ENCODE measurements around the gene MVK.

MVK gene

DNA sequence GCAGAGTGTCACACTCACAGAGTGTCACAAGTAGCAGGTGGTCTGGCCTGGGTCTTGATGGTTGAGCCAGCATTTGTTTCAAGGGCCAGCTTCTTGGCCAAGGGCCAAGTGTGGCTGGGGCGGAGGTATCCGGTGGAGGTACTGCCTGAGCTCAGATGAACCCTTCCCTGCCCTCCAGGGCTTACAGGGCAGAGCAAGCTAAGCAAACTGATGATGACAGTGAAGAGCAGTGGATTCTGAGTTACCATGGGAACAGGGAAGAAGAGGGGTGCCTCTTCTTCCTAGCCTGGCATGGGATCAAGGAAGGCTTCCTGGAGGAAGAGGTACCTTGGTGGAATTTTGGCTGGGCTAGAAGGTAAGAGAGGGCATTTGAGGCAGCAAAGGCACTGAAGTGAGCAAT lies 35.7 kb downstream of the MVK start:
- no peak for DNase-seq (ENCODE audit: low spot score)

DNA sequence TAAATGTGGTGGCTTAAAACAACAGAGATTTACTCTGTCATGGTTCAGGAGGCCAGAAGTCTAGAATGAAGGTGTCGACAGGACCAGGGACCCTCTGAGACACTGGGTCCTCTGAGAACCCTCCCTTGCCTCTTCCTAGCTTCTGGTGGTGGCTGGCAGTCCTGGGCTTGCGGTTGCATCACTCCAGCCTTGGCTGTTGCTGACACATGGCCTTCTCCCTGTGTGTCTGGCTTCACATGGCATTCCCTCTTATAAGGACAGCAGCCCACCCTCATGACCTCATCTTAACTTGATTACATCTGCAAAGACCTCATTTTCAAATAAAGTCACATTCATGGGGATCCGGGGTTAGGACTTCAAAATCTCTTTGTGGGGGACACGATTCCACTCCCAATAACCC lies 36.9 kb downstream of the MVK start:
- no peak for DNase-seq (ENCODE audit: low spot score)

DNA sequence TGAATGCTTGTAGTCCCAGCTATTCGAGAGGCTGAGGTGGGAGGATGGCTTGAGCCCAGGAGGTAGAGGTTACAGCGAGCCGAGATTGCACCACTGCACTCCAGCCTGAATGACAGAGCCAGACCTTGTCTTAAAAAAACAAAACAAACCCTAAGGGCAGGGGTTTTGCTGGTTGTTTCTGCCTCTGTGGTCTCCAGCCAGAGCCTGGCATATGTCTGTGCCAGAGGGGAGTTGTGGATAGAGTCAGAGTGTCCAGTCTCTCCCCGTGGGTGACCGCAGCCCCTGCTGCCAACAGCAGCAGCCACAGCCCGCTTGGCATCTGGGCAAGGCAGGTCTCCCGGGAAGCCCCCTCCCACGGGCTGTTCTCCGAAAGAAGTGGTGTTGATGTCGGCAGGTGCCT lies 37.6 kb downstream of the MVK start:
- no peak for DNase-seq (ENCODE audit: low spot score)

DNA sequence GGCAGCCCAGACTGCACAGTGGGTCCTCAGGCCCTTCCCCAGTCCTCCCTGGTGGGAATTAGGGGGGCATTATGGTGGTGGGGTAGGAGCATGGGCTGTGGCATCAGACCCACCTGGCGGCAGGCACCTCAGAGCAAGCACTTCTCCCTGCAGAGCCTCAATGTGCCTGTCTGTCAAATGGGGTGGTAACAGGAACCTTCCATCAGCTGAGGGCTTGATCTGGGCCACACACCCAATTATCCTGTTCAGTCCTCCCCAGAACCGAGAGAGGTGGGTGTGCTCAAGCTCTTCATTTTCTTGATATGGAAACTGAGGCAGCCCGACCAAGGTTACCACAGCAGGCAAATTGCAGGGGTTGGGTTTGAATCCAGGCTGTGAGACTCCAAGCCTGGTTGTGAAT lies 38.4 kb downstream of the MVK start:
- no peak for DNase-seq (ENCODE audit: low spot score)

DNA sequence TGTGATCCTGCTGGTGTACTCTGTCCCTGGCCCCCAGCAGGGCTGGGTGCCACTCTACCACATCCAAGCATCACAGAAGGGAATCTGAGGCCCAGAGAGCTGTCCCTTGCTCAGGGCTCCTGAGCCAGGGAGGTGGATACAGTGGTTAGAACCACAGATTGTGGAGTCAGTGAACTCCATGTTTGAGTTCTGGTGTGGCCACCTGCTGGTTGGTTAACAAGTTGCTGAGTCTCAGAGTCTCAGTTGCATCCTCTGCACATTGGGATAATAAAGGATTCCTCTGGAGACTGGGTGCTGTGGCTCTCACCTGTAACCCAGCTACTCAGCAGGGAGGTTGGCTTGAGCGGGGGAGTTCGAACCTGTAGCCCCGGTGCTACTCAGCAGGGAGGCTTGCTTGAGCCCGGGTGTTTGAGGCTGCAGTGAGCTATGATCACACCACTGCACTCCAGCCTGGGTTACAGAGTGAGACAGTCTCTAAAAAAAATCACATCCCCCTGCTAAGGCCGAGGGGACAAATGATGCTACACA lies 39.4 kb downstream of the MVK start:
- no peak for DNase-seq (ENCODE audit: low spot score)

DNA sequence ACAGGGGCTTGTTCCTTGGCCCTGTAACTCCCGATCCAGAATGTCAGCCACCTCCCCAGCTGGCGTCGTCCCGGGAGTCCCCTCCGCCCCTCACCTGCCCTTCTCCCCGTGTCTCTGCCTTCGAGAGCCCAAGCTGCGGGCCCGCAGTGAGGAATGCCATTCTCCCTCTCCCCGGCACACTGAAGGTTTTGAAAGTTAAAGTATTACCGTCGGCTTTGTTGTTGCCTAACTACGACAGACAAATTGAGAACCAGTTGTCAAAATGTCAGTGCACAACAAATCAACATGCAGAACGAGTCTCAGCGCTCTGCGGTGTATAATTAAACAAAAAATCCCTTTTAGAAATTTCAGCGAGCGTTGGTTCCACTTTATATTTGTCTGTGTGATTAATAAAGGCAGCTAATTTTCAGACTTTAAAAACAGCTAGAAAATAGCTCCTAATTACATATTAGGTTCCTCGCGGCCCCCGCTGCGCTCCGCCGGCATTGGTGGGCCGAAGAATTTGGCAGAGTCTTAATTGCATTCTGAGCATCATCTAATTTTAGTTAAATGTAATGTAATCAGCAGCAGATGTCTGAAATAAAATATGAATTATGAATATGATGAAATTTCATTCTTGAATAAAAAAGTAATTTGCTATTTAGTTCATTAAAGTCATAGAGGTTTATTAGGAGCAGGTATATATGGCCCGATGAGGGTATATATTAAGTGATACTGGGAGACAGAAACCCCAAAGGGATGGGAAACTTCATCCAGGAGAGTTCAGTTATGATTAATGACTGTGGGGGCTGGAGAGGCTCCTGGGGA lies 40.3 kb downstream of the MVK start:
- DNase-seq (ENCODE audit: low spot score): no peak

DNA sequence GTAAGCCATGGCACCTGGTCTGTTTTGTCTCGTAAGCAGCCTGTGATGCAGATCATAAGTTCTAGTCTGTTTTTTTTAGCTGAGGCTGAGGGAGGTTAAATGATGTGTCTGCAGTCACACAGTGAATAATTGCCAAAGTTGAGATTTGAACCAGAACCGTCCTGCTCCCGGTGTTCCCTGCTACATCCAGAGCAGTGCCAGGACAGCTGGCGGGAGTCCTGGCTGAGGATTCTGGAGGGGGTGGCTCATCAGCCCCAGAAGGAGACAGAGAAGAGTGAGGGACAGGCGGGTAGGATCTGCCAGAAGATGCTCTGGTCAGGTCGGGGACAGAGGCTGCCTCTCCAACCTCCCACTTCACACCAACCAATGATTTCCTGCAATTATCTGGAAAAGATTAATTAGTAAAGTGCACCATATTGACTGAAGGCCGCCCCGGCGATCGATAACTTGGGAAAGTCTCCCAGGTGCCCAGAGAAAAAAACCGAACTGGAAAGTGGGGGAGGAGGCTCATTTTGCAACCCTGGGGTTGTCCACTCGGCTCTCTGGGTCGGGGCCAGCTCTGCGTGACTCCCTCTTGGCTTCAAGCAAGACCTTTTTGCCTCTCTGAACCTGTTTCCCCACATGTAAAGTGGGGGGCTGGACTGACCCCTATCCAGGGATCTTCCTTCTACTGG lies 42.1 kb downstream of the MVK start:
- DNase-seq (ENCODE audit: low spot score): no peak

DNA sequence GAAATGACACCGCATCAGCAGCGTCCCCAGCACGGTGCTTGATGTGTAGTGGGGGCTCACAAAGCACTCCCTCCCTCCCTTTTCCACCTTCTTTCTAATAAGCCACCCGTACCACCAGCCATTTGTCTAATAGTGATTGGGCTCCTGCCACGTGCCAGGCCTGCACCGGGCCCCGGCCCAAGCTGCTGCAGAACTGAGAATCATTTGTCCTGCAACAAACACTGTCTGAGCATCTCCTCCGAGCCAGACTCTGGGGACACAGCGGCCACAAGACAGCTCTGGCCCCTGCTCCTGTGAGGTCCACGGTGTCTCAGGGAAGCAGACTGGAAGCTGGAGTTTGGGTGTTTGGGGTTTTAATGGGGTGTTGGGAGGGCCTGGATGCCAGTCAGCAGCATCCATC lies 43.9 kb downstream of the MVK start:
- DNase-seq (ENCODE audit: low spot score): peak; percentile 93

DNA sequence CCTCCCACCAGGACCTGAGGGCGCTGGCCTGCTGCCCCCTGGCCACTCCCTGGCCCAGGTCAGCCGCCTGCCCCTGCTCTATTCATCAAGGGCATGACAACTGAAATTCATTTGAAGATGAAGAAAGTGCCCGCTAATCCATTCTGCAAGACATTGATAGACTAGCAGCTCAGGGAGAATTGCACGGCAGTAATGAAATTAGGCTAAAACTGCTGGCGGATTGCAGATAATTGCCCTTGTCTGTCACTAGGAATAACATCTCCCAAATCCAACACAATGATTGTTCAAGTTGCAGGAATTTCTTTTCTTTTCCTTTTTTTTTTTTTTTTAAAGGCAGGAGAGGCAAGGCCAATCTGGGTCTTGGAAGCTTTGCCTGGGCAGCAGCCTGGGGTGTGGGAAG lies 44.5 kb downstream of the MVK start:
- DNase-seq (ENCODE audit: low spot score): no peak

DNA sequence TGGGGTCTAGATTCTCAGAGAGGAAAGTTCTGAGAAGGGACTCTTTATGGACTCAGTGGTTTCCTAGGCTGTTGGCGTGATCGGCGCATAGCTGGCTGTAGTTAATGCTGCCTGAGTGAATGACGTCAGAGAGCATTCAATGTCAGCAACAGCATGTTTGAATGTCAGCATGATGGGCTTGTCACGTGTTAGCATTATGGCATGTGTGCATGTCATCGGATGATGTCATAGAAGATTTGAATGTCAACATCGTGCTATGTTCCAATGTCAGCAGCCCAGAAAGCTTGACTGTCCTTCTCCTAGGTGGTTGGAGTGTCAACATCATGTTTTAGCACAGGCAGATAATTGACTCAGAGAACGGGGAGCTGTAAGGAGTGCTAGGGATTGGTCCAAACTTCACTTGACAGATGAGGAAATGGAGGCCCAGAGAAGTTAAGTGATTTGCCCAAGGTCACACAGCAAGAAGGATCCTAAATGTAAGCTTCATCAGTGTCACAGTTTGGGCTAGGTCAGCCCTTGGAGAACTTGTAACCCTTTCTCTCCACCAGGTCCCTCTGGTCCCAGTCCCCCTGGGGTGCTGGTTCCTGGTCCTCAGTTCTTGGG lies 45.5 kb downstream of the MVK start:
- DNase-seq (ENCODE audit: low spot score): no peak

DNA sequence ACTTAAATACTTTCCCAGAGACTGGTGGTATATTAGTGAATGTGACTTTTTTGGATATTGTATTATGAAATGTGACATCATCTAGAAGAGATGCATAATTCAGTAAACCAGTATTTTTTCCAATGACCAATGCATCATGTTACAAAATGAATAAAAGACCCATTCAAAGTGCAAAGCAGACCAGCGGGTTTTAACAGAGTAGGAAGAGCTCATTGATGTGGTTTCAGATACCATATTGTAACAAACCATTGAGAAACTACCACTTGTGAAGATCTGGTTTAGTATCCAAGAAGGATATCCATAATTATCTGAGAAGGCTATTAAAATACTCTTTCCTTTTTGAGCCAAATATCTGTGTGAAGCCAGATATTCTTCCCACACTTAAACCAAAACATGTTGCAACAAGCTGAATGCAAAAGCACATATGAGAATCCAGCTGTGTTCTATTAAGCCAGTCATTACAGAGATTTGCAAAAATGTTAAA lies 47.7 kb downstream of the MVK start:
- peak; percentile 71 for DNase-seq (ENCODE audit: low spot score)

DNA sequence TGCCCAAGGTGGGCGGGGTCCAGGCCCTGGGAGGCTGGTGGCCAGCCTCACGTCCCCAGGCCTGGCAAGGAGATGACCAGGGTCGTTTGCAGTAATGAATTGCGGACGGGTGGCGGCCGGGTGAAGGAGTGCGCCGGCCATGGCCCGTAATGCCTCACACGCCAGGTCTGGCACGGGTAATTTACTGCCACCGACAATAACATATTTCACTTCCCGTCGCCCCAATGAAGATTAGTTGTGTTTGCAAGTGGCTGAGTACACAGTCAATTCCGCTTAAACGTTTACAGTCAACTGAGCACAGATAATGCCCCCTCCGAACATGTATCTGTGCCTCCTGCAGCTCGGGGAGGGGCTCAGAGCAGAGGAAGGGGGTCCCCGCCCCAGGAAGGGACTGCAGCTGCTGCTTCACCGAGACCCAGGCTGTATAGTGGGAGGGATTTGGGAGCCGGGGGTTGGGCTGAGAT lies 48.3 kb downstream of the MVK start:
- DNase-seq (ENCODE audit: low spot score): no peak

DNA sequence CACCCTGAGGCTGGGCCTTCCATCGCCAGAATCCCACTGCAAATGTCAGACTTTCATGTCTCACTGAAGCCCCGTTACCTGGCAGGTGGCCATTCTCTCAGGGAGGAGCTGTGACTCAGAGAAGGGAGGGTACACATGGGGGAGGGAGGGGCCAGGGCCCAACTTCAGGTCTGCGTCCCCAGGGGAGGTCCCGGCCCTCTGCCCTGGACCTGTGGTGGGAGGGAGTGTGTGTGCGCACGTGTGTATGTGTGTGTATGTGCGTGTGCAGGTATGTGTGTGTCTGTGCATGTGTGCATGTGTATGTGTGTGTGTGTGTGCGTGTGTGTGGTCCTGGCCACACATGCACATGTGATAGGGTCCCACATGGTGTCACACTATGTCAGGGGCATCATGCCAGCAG lies 50.9 kb downstream of the MVK start:
- DNase-seq (ENCODE audit: low spot score): no peak

DNA sequence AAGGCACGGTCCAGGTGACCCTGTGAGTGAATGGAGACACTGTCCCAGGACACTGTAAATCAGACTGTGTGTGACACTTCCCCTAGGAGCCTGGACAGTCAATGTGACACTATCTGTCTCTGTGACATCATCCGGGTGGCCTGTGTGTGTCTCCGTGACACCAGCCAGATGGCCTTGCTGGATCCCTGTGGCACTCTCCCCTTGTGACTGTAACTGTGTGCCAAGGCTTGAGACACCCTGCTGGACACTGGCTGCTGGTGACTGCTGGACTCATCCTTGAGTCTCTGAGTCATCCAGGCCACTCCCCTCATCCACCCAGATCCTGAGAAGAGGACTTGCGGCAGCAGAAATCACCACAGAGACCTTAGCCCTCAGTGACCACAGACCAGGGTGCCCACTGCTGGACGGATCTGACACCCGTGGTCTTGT lies 51.6 kb downstream of the MVK start:
- peak; percentile 99 for DNase-seq (ENCODE audit: low spot score)

DNA sequence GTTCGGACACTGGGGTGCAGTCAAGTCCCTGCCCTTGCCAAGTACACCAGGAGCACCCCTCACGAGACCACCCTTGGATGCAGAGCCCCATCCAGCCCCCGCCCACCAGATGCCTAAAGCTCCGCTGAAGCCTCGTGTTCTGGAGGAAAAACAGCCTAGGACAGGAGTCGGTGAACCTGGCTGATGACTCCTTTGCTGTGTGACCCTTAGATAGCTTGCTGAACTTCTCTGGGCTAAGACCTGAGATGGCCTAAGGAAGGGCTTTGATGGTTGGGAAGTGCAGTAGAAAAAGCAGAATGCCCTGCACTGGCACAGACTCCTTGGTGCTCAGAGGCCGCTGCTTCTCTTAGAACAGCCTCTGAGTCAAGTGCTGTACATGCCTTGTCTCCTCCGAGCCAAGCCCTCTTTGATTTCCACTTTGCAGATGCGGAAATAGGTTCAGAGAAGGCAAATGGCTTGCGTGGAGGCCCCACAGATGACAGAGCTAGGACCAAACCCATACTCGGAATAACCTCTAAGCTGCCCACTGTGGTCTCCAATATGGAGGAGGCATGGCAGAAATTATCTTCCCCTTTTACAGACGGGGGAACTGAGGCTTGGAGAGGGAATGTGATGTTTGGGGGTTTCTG lies 52.3 kb downstream of the MVK start:
- no peak for DNase-seq (ENCODE audit: low spot score)

DNA sequence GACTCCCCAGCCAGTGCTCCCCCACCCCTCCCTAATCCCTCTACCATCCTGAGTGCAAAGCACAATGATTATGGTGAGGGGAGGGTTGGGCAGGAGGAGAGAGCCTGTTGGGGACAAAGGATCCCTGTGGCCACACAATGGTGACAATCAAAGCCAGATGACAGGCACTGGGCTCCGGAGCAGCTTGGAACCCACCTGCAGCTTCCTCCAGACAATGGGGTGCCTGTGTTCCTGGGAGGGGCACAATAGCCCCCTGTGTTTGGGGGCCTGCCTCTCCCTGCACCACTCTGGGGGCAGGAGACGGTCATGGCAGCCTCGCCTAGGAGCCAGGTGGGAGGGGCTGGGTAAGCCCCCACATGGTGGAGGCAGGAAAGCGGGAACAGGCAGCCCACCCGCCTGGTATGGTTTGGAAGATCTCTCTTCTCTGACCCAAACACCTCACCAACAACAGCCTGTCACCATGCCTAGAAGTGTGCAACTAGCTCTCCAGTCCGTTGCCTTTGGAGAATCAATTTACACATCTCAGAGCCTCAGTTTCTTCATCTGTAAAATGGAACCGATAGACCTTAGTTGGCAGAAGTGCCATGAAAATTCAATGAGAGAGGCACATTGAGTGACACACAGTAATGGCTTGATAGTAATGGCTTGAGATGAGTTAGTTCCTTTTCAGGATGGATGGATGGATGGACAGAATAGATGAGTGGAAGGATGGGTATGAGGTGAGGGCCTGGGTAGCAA lies 53.0 kb downstream of the MVK start:
- DNase-seq (ENCODE audit: low spot score): peak; percentile 98

DNA sequence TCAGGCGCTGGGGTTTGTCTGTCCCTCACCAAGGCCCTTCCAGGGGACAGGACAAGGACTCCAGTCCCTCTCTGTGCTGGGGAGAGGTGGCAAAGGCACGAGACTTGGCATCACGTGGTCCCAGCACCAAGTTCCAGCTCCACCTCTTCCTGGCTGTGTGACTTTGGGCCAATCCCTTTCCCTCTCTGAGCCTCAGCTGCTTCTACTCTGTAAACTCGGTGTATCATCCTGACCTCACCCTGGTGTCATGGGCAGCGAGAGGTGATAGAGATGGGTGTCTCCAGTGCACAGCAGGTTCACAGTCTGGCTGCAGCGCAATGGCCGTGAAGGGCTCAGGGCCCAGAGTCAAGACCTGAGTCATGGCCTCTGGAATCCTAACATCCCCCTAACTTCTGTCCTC lies 54.0 kb downstream of the MVK start:
- no peak for DNase-seq (ENCODE audit: low spot score)

DNA sequence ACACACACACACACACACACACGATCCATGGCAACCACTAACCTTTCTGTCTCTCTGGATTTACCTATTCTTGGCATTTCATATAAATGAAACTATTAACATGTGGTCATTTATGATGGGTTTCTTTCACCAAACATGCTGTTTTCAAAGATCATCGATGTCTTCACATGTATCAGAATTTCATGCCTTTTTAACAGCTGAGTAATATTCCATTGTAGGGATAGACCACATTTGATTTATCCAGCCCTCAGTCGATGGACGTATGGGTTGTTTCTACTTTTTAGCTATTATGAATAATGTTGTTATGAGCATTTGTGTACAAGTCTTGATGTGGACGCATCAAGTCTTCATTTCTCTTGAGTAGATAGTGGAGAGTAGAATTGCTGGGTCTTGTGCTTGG lies 56.5 kb downstream of the MVK start:
- no peak for DNase-seq (ENCODE audit: low spot score)

DNA sequence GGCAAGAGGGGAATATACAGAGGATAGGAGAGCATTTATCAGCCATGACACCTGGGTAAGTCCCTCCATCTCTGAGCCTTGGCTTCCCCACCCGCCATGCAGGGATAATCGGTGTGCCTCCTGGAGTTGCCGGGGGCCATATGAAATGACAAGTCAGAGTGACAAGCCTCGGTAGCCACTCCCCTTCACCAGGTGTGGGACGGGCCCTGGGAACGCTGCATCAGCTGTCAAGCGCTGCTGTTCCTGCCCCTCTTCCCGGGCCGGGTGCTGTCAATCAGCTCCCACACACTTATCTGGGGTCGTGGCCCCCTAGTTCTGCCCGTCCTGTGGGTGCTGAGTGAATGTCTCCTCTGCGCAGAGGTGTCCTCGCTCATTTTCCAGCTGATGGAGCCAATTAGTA lies 57.2 kb downstream of the MVK start:
- DNase-seq (ENCODE audit: low spot score): no peak

DNA sequence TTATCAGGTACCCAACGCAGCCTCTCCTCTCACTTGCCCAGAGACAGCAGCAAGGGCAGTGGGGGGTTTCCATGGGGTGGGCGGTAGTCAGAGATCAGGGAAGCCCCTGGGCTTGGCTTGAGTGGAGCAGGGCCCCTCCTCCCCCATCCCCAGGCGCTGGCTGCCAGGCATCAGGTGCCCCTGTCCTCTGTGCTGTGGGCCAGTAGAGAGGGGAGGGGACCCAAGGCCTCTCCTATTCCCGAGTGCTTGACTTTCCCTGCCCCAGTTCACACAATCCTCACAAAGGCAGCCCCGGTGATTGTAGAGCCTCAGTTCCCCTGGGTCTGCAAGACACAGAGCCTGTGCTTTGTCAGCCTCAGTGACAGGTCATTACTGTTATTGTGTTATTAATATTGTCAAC lies 57.7 kb downstream of the MVK start:
- no peak for DNase-seq (ENCODE audit: low spot score)

DNA sequence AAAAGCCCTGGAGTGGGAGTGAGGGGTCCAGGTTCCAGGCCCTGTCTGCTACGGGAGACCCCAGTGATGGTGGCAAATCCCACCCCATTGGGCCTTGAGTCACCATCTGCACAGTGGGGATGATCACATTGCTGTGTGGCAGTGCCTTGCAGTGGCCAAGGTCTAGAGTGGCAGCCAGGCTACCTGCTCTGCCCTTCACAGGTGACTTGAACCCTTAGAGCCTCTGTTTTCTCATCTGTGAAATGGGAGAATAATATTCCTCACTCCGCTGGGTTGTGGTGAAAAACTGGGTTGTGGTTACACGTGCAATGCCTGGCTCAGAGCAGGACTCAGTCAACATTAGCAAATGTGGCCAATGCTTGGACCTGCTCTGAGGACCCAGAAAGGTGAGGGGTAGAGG lies 58.2 kb downstream of the MVK start:
- no peak for DNase-seq (ENCODE audit: low spot score)

DNA sequence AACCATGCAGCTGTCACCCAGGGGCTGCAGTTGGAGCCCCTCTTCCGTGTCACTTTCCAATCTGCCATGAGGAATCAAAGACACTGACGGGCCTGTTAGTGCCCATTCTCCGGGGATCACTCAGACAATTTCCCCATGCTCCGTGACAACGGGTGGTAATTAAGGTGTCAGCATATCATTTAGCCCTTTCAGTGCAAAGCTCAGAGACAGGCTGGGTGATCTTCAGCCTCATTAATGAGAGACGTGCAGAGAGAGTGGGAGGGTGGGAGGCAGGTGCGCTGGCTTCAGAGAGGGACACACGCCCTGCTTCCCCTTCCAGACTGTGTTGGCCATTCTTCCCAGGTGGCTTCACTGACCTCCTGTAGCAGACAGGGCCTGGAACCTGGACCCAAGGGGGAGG lies 58.7 kb downstream of the MVK start:
- no peak for DNase-seq (ENCODE audit: low spot score)

All from pons (tissue), 1 donor.